ENCODE data around the gene CDK17. TPM values are rescaled to one million over a fixed set of nuclear protein-coding genes. Genes with fewer than 3 reads are reported as not detected.

CDK17 gene
- total RNA-seq, 2 donors from 2014 or later = 36.2 to 39.9 TPM

- Histone ChIP-seq H3K36me3 (ENCODE audit: control insufficient read depth, insufficient read depth, low read length) (peaks cover 45% of the 10 kb centered on the region), H3K4me1 (ENCODE audit: control insufficient read depth, insufficient read depth, low read length) (no peaks in the 10 kb centered on the region), H3K27ac (ENCODE audit: low read depth, low read length) (no peak overlapping the region), H3K9me3 (ENCODE audit: control insufficient read depth, low read length) (peaks cover 3% of the 10 kb centered on the region), H3K9ac (ENCODE audit: extremely low read depth, low read length, poor library complexity, severe bottlenecking) (no peak overlapping the region), H3K4me3 (ENCODE audit: low read length) (no peak overlapping the region), H3K27me3 (ENCODE audit: control insufficient read depth, insufficient read depth, low read length, poor library complexity, severe bottlenecking) (no peaks in the 10 kb centered on the region)
- no peak for DNase-seq
- H3K36me3 Mint-ChIP-seq (ENCODE audit: low read depth) = peaks cover 21% of the 10 kb centered on the region
- no peaks in the 10 kb centered on the region for H3K27me3 Mint-ChIP-seq (ENCODE audit: insufficient read depth)
- TF ChIP-seq CTCF (conservative IDR thresholded peaks at IDR 0.05) = no peak
- WGBS, 2 experiments (ENCODE audit: insufficient coverage in 1 of 2, insufficient read length in 1 of 2) = 95 to 100% methylated on average over 2 of the region's 2 CpGs
- no peak overlapping the region for H3K27ac Mint-ChIP-seq
- H3K4me1 Mint-ChIP-seq = peaks cover 4% of the 10 kb centered on the region
- peaks cover 8% of the 10 kb centered on the region for H3K9me3 Mint-ChIP-seq
- H3K4me3 Mint-ChIP-seq = no peak overlapping the region
Observed at GRCh38 chr12:96314723-96315122, 85.5 kb downstream of the CDK17 start.

DNA sequence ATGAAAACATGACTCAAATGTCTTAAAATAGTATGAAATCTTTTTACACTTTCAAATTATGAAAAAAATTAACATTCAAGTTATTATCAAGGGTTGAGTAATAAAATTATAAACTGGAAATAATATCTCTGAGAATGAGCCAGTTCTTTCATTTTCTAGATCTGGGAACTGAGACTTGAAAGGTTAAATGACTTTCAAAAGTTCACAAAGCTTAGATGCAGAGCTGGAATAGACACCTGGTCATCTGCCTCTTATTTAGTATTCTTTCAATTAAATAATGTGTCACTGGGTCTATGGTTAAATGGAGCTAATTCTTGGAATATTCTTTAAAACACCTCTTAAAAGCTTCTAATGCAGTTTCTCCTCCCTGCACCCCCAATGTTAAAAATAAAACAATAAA is 86.6 kb downstream of the CDK17 start:
- no peak overlapping the region for H3K27ac ChIP-seq (ENCODE audit: low read depth, low read length)
- no peak overlapping the region for H3K4me3 ChIP-seq (ENCODE audit: low read length)
- H3K9me3 ChIP-seq (ENCODE audit: control insufficient read depth, low read length) = peaks cover 4% of the 10 kb centered on the region
- Mint-ChIP-seq H3K27ac (no peak overlapping the region), H3K36me3 (ENCODE audit: low read depth) (peaks cover 26% of the 10 kb centered on the region), H3K9me3 (peaks cover 8% of the 10 kb centered on the region), H3K27me3 (ENCODE audit: insufficient read depth) (no peaks in the 10 kb centered on the region), H3K4me3 (no peak overlapping the region), H3K4me1 (peaks cover 4% of the 10 kb centered on the region)
- H3K36me3 ChIP-seq (ENCODE audit: control insufficient read depth, insufficient read depth, low read length) = peaks cover 55% of the 10 kb centered on the region
- TF ChIP-seq CTCF (conservative IDR thresholded peaks at IDR 0.05) = no peak
- no peak for DNase-seq
- no peaks in the 10 kb centered on the region for H3K27me3 ChIP-seq (ENCODE audit: control insufficient read depth, insufficient read depth, low read length, poor library complexity, severe bottlenecking)
- H3K9ac ChIP-seq (ENCODE audit: extremely low read depth, low read length, poor library complexity, severe bottlenecking) = no peak overlapping the region
- no peaks in the 10 kb centered on the region for H3K4me1 ChIP-seq (ENCODE audit: control insufficient read depth, insufficient read depth, low read length)

GRCh38 chr12:96311191-96311590 is 89.0 kb downstream of the CDK17 start:
- H3K4me1 ChIP-seq (ENCODE audit: control insufficient read depth, insufficient read depth, low read length) = no peaks in the 10 kb centered on the region
- no peak for DNase-seq
- no peaks in the 10 kb centered on the region for H3K27me3 Mint-ChIP-seq (ENCODE audit: insufficient read depth)
- H3K27ac Mint-ChIP-seq = no peak overlapping the region
- no peak overlapping the region for H3K27ac ChIP-seq (ENCODE audit: low read depth, low read length)
- WGBS, 2 experiments (ENCODE audit: insufficient coverage in 1 of 2, insufficient read length in 1 of 2) = 86% methylated on average over 1 of the region's 1 CpG; no CpG with 5 or more reads in 1 of the 2 experiments
- peaks cover 2% of the 10 kb centered on the region for H3K9me3 Mint-ChIP-seq
- H3K27me3 ChIP-seq (ENCODE audit: control insufficient read depth, insufficient read depth, low read length, poor library complexity, severe bottlenecking) = no peaks in the 10 kb centered on the region
- H3K36me3 ChIP-seq (ENCODE audit: control insufficient read depth, insufficient read depth, low read length) = peaks cover 62% of the 10 kb centered on the region
- H3K4me3 Mint-ChIP-seq = no peak overlapping the region
- H3K4me3 ChIP-seq (ENCODE audit: low read length) = no peak overlapping the region
- H3K9ac ChIP-seq (ENCODE audit: extremely low read depth, low read length, poor library complexity, severe bottlenecking) = no peak overlapping the region
- H3K4me1 Mint-ChIP-seq = peaks cover 4% of the 10 kb centered on the region
- peaks cover 4% of the 10 kb centered on the region for H3K9me3 ChIP-seq (ENCODE audit: control insufficient read depth, low read length)
- no peak for TF ChIP-seq CTCF (conservative IDR thresholded peaks at IDR 0.05)
- peaks cover 33% of the 10 kb centered on the region for H3K36me3 Mint-ChIP-seq (ENCODE audit: low read depth)

Measured in endodermal cell (in vitro differentiated cells).